ENCODE measurements around the gene CCDC68. TPM values are rescaled to one million over a fixed set of nuclear protein-coding genes. Genes with fewer than 3 reads are reported as not detected.

Gene CCDC68
- total RNA-seq, 1 experiment from 2014 or later = 6.6 TPM

DNA sequence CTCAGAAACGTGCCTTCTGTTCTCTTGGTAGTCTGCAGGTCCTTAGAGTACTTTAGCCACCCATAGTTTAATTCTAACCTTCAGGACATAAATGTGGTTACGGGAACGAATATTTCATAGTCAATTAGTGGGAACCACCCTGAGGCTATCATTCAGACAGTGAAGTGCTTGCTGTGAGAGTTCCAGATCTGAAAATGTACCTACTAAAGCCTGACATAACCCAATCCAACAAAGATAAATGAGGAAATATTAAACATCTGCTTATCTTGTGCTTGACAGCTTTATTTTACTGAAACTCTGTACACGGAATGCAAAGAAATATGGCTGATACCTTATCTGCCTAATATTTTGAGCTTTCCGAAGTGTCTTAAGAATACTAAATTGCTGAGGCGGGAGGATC lies 88.0 kb downstream of the CCDC68 start:
- Histone ChIP-seq H3K9me3 (ENCODE audit: control insufficient read depth in 1 of 2, insufficient read depth in 1 of 2, low read depth in 1 of 2, low read length in 2 of 2) (no peaks in the 10 kb centered on the region), H4K20me1 (ENCODE audit: insufficient read depth) (no peaks in the 10 kb centered on the region), H2AFZ (ENCODE audit: low read depth, low read length, poor library complexity, severe bottlenecking) (no peak overlapping the region), H3K27ac (ENCODE audit: low read depth, low read length) (no peak overlapping the region), H3K27me3 (ENCODE audit: insufficient read depth, low read length) (no peaks in the 10 kb centered on the region), H3K4me3 (replicated peaks in 1 of 2; ENCODE audit: low read depth in 1 of 2, low read length in 2 of 2) (no peak overlapping the region), H3K4me2 (ENCODE audit: low read length) (no peak overlapping the region), H3K4me1 (ENCODE audit: control insufficient read depth in 1 of 2, insufficient read depth in 2 of 2, low read length in 2 of 2) (no peaks in the 10 kb centered on the region), H3K9me2 (ENCODE audit: insufficient read depth) (no peaks in the 10 kb centered on the region), H3K79me2 (ENCODE audit: insufficient read depth, low read length) (no peaks in the 10 kb centered on the region), H3K9ac (ENCODE audit: low read length) (no peak overlapping the region), H3K36me3 (ENCODE audit: control insufficient read depth in 1 of 2, insufficient read depth in 2 of 2, low read length in 2 of 2) (no peaks in the 10 kb centered on the region)
- TF ChIP-seq EZH2phosphoT487 (IDR thresholded peaks at IDR 0.05; ENCODE audit: borderline replicate concordance) = no peak
- TF ChIP-seq, protein P1, sequence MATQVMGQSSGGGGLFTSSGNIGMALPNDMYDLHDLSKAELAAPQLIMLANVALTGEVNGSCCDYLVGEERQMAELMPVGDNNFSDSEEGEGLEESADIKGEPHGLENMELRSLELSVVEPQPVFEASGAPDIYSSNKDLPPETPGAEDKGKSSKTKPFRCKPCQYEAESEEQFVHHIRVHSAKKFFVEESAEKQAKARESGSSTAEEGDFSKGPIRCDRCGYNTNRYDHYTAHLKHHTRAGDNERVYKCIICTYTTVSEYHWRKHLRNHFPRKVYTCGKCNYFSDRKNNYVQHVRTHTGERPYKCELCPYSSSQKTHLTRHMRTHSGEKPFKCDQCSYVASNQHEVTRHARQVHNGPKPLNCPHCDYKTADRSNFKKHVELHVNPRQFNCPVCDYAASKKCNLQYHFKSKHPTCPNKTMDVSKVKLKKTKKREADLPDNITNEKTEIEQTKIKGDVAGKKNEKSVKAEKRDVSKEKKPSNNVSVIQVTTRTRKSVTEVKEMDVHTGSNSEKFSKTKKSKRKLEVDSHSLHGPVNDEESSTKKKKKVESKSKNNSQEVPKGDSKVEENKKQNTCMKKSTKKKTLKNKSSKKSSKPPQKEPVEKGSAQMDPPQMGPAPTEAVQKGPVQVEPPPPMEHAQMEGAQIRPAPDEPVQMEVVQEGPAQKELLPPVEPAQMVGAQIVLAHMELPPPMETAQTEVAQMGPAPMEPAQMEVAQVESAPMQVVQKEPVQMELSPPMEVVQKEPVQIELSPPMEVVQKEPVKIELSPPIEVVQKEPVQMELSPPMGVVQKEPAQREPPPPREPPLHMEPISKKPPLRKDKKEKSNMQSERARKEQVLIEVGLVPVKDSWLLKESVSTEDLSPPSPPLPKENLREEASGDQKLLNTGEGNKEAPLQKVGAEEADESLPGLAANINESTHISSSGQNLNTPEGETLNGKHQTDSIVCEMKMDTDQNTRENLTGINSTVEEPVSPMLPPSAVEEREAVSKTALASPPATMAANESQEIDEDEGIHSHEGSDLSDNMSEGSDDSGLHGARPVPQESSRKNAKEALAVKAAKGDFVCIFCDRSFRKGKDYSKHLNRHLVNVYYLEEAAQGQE (IDR thresholded peaks at IDR 0.05; ENCODE audit: low read depth) = no peak
- no peak for TF ChIP-seq ELF1 (IDR thresholded peaks at IDR 0.05; ENCODE audit: borderline replicate concordance, low read depth)
- TF ChIP-seq, protein P2, sequence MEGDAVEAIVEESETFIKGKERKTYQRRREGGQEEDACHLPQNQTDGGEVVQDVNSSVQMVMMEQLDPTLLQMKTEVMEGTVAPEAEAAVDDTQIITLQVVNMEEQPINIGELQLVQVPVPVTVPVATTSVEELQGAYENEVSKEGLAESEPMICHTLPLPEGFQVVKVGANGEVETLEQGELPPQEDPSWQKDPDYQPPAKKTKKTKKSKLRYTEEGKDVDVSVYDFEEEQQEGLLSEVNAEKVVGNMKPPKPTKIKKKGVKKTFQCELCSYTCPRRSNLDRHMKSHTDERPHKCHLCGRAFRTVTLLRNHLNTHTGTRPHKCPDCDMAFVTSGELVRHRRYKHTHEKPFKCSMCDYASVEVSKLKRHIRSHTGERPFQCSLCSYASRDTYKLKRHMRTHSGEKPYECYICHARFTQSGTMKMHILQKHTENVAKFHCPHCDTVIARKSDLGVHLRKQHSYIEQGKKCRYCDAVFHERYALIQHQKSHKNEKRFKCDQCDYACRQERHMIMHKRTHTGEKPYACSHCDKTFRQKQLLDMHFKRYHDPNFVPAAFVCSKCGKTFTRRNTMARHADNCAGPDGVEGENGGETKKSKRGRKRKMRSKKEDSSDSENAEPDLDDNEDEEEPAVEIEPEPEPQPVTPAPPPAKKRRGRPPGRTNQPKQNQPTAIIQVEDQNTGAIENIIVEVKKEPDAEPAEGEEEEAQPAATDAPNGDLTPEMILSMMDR (IDR thresholded peaks at IDR 0.05 in 2 of 3, conservative IDR thresholded peaks at IDR 0.05 in 1 of 3; ENCODE audit: borderline replicate concordance in 1 of 3, insufficient read depth in 1 of 3, low read depth in 2 of 3, low read length in 2 of 3) = no peak
- no peak for TF ChIP-seq TCF7L2 (IDR thresholded peaks at IDR 0.05; ENCODE audit: borderline replicate concordance, extremely low read depth, insufficient read depth, insufficient read length)
- no peak for TF ChIP-seq YY1 (IDR thresholded peaks at IDR 0.05; ENCODE audit: extremely low read depth, insufficient replicate concordance, low read depth, low read length)
- TF ChIP-seq, protein P3, sequence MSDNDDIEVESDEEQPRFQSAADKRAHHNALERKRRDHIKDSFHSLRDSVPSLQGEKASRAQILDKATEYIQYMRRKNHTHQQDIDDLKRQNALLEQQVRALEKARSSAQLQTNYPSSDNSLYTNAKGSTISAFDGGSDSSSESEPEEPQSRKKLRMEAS (IDR thresholded peaks at IDR 0.05) = no peak
- no peak for TF ChIP-seq POLR2AphosphoS5 (IDR thresholded peaks at IDR 0.05; ENCODE audit: low read depth, low read length)
- TF ChIP-seq FOSL1 (IDR thresholded peaks at IDR 0.05; ENCODE audit: low read depth) = no peak
- no peak for TF ChIP-seq POLR2A (IDR thresholded peaks at IDR 0.05; ENCODE audit: borderline replicate concordance, extremely low read depth, insufficient read depth, insufficient read length)
- TF ChIP-seq EGR1 (IDR thresholded peaks at IDR 0.05; ENCODE audit: low read depth) = no peak
- TF ChIP-seq, protein P4, sequence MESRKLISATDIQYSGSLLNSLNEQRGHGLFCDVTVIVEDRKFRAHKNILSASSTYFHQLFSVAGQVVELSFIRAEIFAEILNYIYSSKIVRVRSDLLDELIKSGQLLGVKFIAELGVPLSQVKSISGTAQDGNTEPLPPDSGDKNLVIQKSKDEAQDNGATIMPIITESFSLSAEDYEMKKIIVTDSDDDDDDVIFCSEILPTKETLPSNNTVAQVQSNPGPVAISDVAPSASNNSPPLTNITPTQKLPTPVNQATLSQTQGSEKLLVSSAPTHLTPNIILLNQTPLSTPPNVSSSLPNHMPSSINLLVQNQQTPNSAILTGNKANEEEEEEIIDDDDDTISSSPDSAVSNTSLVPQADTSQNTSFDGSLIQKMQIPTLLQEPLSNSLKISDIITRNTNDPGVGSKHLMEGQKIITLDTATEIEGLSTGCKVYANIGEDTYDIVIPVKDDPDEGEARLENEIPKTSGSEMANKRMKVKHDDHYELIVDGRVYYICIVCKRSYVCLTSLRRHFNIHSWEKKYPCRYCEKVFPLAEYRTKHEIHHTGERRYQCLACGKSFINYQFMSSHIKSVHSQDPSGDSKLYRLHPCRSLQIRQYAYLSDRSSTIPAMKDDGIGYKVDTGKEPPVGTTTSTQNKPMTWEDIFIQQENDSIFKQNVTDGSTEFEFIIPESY (IDR thresholded peaks at IDR 0.05; ENCODE audit: extremely low read depth, insufficient replicate concordance, low read length) = no peak
- BruUV-seq (replicated peaks) = no TSS peak
- intact Hi-C loops (cut with micrococcal nuclease) = no loop called here
- ATAC-seq (no peak), DNase-seq (ENCODE audit: low read depth, low spot score) (no peak)
- CTCF ChIA-PET = no interaction called here
- POLR2A ChIA-PET = no interaction called here
- RAD21 ChIA-PET (ENCODE audit: low non-redundant PET in 1 of 2, low total read pairs in 2 of 2, uncharacterized antibody in 2 of 2, unreplicated experiment in 2 of 2) = no interaction called here

Data from HCT116 (cell line).